Epidermal melanocyte (primary cell): ENCODE data around the gene FBP2.
"Not testable (repeated sequence)": the region's sequence is repeated elsewhere in the genome, so short reads cannot be mapped to it uniquely, and the experiment has no call there.

Experiments
- DNase-seq: peaks from one replicate; pipeline ENCODE4 v3.0.0; 2011; ENCODE audit warnings: low spot score; ENCODE audit not compliant: insufficient read length

FBP2 gene

DNA sequence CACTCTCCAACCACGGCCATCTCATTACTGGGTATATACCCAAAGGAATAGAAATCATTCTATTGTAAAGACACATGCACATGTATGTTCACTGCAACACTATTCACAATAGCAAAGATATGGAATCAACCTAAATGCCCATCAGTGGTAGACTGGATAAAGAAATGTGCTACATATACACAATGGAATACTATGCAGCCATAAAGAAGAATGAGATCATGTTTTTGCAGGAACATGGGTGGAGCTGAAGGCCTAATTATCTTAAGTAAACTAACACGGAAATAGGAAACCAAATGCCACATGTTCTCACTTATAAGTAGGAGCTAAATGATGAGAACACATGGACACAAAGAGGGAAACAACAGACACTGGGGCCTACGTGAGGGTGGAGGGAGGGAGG lies 29.3 kb downstream of the FBP2 start:
- not testable (repeated sequence) for DNase-seq

DNA sequence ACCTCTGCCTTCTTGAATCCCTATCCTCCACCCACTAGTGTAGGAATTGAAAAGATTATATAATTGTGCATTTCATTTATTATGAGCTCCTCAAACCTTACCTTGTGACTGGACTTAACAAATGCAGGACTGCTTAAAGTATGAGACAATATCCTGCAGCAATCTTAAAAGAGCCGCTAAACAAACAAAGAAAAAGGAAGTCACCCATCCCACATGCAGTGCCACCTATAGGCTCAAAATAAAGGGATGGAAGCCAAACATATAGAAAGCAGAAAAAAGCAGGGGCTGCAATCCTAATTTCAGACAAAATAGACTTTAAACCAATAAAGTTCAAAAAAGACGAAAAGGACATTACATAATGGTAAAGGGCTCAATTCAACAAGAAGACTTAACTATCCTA lies 30.1 kb downstream of the FBP2 start:
- no peak for DNase-seq

DNA sequence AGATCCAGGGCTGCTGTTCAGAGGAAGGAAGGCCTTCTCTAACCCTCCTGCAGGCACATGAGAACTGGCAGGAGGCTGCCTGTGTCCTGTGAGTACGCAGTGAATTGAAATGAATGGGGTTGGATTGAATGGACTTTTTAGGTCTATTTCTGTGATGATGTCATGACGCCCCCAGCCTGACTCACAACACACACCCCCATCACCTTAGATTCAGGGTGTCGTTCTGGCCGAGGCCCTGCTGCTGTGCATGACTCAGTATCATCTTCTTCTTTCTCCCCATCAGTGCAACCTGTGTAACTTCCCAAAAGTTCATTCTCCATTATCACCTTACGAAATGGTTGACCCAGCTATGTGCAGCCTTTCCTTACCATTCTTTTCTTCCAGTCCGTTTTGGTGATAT lies 33.4 kb downstream of the FBP2 start:
- no peak for DNase-seq

DNA sequence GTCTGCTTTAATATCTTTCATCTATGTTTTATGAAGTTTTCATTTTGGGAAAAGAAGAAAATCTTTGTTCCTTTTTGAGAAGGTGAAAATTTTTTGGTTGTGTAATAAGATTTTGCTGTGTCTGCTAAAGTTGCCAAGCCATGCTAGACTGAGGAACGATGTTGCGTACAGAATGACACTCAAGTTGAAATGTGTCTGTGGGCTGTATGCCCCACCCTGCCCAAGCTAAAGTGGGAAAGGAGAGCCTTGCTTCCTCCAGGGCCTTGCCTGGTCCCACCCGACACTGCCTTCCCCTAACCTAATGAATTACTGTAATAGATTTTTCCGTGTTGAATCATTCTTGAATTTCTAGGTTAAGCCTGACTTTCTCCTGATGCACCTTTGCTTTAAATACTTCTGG lies 36.2 kb downstream of the FBP2 start:
- DNase-seq, result no peak

DNA sequence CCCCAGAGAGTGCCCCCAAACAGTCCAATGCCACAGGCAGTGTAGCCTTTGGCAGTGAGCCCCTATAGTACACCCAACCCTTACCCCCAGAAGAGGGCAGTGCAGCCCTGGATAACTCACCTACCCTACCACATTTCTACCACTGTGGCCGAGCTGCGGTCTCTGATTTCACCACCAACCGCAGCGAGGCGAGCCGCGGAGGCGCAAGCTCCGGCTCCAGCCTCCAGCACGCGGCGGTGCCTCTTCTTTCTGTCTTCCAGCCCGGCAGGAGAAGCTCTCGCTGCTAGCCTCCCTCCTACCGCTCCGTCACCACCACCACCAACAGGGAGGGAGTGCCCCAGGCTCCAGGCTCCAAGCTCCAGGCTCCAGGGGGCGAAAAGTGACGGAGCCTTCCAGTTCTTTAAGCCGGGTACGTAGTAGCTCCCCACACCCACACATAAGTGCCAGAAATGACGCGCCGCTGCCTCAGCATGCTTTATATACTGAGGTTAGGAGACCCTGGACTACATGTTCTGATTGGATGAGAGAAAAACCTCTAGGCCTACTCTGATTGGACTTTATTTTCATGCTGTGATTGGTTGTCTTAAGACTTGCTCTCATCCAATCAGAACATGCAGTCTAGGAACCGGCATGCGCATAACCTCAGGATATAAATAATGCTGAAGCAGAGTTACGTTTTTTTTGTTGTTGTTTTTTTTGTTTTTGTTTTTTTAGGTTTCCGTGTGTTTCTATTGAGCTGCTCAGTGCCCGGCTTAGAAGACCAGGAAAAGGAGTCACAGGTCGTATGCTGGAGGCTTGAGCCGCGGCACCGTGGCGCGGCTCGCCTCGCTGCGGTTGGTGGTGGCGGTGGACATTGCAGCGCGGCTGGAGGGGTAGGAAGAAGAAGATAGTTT lies 38.9 kb downstream of the FBP2 start, which contains the start of gene PCAT7:
Gene PCAT7 (plus strand): TSS at position 645 of the 893 bp plus-strand sequence.
- DNase-seq, result no peak

DNA sequence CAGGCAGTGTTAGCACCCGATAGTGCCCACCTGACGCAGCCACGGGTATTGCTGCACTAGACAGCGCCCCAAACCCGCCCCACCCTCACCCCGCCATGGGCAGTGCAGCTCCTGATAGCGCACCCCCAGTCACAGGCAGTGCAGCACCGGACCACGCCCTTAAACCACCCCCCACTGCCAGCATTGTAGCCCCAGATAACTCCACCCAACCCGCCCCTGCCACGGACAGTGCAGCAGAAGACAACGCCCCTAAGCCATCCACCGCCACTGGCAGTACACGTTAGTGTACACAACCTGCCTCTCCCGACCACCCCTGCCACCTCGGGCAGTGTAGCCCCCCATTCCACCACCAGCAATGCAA lies 39.6 kb downstream of the FBP2 start:
- DNase-seq, result no peak

DNA sequence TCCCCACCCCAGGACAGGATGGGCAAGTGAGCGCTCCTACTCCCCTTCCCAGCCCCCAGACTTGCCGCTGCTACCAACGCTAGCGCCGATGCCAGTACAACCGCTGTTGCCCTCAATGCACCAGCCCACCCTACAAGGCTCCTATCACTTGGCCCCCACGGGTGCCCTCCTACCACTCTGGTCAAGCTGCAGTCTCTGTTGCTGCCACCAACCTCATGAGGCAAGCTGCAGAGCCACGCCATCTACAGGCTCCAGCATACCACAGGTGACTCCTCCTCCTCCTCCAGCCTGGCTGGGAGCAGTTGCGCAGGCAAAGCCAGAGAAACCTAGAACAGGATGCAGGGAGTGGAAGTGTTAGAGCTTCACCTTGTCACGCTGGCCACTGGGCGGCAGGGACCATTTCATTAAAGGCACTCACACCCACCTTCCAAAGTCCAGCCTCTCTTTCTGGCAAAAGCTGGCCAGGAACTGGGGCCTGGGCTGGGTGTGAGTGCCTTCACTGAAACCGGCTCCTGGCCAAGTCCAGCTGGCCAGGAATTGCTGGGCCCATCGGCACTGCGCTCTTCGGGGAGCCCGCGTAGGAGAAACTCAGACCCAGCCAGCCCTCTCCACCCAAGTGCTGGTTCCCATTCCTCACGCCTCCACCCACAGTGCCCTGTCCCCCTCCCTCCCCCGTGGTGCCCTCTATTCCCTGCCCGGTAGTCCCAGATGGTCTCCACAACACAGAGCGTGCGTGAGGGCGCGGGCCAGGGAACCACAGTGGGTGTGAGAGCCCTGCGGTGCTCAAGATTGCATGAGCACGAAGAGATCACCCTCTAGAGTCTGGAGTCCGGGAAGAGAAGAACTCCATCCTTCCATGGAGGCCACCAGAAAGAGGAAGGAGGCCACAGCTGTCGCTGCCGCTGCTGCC lies 40.3 kb downstream of the FBP2 start:
- no peak for DNase-seq

DNA sequence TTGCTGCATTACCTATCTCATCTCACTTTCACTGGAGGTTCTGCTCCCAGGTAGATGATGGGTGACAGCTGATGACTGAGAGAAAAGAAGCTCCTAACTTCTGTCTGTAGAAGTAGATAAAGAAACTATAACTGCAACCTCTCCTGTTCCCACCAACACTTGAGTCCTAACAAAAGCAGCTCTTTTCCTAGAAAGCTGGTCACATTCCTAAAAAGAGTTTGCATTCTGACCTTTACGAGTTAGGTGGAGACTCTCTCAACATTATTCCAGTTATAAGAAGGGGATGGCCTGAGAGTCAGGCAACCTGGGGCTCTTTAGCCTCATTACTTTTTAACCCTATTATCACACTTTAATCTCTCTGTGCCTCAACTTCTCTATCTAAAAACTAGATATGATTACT lies 47.7 kb downstream of the FBP2 start:
- DNase-seq, result no peak

DNA sequence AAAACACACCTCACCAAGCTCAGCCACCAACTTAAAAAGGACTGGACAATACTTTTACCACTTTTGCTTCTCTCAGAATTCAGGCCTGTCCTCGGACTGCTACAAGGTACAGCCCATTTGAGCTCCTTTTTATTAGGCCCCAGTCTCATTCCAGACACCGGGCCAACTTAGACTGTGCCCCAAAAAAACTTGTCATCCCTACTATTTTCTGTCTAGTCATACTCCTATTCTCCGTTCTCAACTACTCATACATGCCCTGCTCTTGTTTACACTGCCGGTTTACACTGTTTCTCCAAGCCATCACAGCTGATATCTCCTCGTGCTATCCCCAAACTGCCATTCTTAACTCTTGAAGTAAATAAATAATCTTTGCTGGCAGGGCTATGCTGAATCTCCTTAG lies 49.3 kb downstream of the FBP2 start:
- DNase-seq, result not testable (repeated sequence)

DNA sequence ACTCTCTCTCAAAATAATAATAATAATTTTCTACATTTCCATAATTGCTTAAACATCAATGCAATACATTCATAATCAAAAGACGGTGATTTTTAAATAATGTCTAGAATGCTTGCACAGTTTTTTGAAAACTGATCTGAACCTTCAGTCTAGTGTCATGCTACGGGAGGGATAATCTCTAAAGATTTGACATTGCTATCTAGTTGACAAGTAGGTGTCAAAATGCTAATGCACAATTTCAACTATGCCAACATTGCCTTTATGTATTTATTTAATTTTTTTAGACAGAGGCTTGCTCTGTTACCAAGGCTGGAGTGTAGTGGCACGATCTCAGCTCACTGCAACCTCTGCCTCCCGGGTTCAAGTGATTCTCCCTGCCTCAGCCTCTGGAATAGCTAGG lies 54.7 kb downstream of the FBP2 start:
- no peak for DNase-seq

DNA sequence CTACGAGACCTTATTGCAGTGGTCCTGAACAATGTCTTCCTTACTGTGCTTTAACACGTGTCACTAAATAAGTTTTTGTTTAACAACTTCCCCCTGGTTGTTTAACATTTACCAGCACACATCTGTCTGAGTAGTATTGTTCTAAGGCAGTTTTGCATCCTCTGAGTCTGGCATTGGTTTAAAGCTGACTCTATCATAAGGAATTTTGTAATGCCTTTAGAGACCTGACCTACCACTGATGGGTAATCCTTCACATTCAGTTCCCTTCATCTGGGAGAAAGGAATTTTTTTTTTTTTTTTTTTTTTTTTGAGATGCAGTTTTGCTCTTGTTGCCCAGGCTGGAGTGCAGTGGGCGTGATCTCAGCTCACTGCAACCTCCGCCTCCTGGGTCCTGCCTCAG lies 58.7 kb downstream of the FBP2 start:
- DNase-seq, result no peak

DNA sequence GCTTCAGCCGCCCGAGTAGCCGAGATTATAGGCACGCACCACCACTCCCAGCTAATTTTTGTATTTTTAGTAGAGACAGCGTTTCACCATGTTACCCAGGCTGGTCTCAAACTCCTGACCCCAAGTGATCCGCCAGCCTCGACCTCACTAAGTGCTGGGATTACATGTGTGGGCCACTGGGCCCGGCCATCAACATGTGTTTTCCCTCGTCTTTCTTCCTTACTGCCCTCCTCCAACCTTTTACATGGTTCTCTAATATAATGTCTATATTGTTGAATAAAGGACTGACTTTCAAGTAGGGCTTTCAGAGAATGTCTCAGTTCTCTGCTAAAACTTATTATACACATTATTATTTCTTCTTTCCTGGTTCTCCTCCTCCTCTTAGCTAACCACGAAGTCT lies 60.0 kb downstream of the FBP2 start:
- no peak for DNase-seq

DNA sequence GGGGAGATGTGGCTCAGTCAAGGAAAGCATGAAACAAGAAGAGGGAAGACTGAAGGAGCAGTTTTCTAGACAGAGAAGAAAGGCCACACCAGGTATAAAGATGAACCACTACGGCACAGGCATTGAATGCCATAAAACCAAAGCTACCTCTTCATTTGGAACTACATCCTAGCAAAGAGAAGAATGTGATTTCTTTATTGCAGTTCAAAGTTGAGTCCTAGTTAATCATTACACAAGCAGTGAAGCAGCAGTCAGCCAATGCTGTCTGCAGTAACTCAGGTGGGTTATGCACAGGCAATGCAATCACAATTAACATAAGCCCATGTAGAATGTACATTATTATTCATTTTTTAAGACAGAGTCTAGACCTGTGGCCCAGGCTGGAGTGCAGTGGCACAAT lies 60.5 kb downstream of the FBP2 start:
- DNase-seq, result no peak

DNA sequence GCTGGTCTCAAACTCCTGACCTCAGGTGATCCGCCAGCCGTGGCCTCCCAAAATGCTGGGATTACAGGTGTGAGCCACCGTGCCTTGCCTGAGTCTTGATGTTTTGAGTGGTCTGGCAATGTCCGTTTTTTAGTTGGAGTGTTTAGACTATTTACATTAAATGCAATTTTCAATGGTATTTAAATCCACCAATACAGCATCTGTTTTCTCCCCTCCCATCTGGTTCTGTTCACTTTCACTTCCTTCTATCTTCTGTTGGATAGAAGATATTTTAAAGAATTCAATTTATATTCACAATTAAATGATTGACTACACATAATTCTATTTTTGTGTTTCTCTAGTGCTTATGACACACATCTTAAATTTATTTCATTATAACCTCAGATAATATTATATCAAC lies 64.7 kb downstream of the FBP2 start:
- DNase-seq, result no peak

DNA sequence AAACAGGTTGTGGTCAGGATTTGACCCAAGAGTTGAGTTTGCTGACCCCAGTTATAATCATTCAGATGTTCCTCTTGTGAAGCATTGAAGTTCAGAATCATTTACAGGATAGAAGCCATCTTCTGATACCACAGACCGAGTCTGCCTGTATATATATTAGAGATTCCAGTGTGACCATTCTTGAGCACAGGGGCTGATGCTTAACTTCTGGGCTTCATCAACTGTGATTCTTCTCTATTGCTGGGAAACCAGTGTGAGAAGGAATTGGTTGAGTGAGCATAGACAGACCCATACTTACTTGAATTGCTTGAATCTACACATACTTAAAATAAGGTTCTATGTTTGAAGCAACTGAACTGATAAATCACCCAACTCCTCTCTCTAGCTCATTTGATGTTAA lies 66.7 kb downstream of the FBP2 start:
- no peak for DNase-seq

DNA sequence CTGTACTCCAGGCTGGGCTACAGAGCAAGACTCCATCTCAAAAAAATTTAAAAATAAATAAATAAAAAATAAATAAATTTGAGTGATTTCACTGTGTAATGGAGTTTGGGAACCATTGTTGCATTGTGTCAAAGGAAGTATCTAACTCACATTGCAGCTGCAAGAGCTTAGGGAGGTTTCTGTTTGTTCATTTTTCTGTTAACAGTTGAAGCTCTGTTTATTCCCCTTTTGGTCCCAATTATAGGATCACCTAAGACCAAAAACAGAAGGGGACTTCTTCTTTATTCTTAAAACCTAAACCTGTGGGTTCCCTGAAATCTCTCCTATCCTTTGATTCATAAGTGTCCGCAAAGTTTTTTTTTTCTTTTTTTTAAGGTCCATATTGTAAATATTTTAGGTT lies 67.4 kb downstream of the FBP2 start:
- DNase-seq, result no peak

DNA sequence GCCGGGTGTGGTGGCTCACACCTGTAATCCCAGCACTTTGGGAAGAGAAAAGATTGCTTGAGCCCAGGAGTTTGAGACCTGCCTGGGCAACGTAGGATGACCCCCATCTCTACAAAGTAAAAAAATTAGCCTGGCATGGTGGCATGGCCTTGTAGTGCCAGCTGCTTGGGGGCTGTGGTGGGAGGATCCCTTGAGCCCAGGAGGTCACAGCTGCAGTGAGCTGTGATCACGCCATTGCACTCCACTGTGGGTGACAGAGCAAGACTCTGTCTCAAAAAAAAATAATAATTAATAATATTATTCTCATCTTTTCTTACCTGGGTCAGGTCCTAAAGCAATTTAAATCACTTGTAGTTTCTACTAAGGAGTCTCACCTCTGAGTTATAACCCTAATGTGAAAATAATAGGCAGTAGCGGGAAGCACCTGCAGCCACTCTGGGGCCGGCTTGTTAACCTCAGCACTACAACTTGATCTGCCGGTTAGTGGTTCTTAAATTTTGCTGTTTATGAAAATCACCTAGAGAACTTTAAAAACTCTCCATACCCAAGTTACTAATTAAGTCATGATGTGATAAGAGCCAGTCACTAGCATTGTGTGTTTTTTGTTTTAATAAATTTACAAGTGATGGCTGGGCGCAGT lies 68.1 kb downstream of the FBP2 start:
- no peak for DNase-seq

DNA sequence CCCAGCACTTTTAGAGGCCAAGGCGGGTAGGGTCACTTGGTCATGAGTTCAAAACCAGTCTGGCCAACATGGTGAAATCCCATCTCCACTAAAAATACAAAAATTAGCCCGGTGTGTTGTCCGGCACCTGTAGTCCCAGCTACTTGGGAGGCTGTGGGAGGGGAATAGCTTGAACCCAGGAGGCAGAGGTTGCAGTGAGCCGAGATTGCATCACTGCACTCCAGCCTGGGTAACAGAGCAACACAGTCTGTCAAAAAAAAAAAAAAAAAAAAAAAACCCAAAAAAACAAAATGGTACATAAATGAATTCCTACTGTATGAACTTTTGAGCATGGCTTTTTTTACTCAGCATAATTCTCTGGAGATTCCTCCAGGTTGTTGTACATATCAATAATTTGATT lies 76.4 kb downstream of the FBP2 start:
- DNase-seq, result no peak

DNA sequence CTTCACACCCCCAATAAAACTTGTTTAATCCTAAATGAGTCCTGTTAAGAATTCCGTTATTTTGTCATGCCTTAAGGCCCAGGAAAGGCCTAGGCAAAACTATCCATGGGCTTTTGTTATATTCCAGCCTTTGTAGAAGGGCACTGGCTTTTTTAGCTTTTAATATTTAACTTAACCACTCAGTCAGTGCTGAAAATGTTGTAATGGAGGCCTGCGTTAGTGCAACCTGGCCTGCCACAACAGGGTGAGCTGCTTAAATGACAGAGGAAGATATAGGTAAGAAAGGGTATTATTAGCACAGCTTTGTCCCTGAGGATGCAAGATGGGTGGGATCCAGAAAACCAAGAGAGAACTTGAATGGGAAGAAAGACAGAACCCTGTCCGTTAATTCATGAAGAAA lies 78.9 kb downstream of the FBP2 start:
- no peak for DNase-seq

DNA sequence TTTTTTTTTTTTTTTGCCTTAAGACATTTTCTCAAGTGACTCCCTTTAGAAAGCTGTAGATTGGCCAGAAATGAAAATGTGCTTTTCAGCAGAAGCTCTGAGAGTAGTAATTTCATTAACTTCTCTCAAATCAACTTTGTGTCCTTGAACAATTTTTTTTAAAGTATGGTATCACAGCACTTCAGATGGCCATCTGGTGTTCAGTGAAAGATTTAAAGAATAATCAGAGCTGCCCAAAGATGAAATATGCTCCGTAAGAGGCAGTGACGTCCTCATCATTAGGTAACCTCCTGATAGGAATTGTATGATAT lies 81.7 kb downstream of the FBP2 start:
- DNase-seq, result no peak

DNA sequence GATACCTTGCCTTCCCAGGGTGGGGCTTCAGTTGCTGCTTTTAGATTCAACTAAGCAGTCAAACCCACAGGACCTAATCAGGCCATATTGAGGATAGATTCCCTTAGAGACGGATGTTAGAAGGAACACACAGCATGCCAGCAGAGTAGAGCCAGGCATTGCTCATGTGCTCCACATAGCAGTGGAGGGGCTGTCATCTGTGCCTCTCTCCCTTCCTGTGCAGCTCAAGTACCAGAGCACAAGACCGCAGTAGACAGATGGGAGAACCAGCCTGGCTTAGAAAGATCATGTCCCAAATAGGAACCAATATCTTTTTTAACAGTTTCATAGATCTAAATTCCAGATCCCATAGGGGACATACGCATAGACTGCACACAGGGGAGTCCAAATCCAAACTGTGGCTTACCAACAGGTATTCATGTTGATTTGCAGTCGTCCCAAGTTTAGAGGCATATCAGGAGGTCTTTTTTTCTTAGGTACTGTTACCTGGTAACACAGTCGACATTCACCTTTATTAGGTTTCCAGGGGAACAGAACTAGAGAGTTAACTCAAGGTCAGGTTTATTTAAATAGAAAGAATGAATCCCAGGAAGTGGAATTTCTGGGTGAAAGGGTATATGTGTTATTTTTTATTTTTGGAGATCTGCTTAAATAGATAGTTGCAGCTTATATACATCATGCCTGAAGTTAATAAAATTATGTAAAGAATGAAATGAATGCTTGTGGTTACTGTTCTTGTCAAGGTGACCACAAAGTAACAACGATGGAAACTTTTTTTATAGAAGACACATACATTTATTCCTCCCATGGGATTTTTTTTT lies 82.3 kb downstream of the FBP2 start:
- no peak for DNase-seq
